AG09309 (cell line): Measurements from ENCODE around the gene C13orf46.

Experiments used
- DNase-seq: peaks from one replicate; pipeline ENCODE4 v3.0.0-alpha.2; 2010; ENCODE audit warnings: low read depth
- H3K4me3 ChIP-seq: 2 replicates; pipeline ENCODE4 v1.5.1; 2011; ENCODE audit warnings: mild to moderate bottlenecking, low read depth, low read length, moderate library complexity; ENCODE audit not compliant: control insufficient read depth
- CTCF ChIP-seq: IDR thresholded peaks from 2 replicates; pipeline ENCODE4 v1.5.1; 2011; ENCODE audit warnings: mild to moderate bottlenecking, low read depth, low read length, inconsistent platforms; ENCODE audit not compliant: insufficient read depth, control insufficient read depth; ENCODE audit errors: missing control alignments

C13orf46 gene

DNA sequence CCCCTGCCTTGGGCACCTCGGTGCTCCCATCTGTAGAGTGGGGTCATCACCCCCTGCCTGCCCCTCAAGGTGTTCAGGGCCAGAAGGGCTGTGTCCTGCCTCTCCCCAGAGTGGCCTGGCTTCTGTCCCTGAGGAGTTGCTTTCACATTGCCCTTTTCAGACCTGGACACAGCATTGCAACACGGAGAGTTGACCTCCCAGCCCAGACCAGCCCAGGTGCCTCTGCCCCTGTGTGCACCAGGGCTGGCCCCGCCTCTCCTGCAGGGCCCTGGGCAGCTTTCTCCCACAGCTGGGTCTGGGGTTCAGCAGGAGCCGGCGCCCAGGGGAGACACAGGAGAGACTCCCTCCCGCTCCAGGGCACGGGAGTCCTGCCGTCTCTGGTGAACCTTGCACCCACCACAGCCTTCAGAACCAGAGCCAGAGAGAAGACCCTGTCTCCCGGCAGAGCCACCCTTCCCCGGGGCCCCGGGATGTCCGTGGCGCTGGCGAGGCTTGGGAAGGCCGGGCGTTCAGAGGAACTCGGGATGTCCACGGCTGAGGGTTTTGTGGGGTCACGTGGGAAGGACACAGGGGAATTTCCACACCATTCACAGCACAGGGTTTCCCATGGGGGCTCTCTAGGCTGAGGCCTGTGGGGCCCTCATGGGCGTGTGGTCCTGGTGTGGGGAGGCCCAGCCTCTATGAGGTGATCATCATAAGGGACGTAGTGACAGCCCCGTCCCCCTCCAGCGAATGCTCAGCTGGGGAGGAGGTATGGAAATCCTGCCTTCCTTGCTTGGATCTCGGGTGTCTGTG, 23.2 kb downstream of the C13orf46 start:
- no peak for TF ChIP-seq CTCF
- no peak for DNase-seq
- H3K4me3 ChIP-seq: no peak overlapping the region

- DNase-seq: no peak
- no peak overlapping the region for H3K4me3 ChIP-seq
- no peak for TF ChIP-seq CTCF
Measured at GRCh38 chr13:113949546-113949945, 24.3 kb downstream of the C13orf46 start.

GRCh38 chr13:113948034-113948742, 25.7 kb downstream of the C13orf46 start:
- DNase-seq: no peak

GRCh38 chr13:113947311-113948033, 26.4 kb downstream of the C13orf46 start:
- peak; percentile 95 for TF ChIP-seq CTCF
- no peak overlapping the region for H3K4me3 ChIP-seq
- DNase-seq: no peak

More at GRCh38 chr13:113948034-113948742, 25.7 kb downstream of the C13orf46 start:
- H3K4me3 ChIP-seq: no peak overlapping the region
- no peak for TF ChIP-seq CTCF

DNA sequence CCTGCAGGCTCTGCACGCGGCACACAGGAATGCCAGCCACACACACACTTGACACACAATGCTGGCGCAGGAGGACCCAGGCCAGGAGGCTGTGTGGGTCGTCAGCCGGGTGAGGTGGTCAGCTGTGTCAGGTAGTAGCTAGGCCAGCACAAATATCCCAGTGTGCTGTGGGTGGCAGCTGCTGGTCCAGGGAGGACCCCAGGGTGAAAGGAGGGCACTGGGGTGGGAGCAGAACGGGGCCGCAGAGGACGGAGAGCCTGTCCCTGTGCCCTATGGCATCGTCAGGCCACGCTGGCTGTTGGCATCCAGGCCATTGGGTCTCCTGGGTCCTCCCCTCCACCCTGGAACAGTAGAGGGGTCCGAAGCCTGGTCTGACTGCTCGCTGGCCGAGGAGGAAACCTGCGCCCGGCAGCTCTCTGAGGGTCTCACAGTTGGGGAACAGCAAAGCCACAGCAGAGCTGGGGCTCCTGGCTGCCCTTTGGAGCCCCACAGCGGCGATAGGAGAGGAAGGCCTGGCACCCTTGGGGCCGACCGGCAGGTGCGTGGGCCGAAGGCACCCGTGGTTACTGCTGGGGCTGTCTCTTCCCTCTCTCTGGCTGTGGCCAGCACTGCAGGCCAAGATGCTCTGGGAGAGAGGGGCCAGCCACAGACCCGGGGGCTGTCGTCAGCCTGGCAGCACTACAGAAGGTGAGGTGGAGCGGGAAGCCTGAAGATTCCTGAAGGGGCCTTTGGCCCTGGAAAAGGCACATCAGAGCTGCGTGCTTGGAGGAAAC, 27.3 kb downstream of the C13orf46 start:
- TF ChIP-seq CTCF: no peak
- H3K4me3 ChIP-seq: no peak overlapping the region
- DNase-seq: no peak

- no peak for TF ChIP-seq CTCF
- H3K4me3 ChIP-seq: no peak overlapping the region
- DNase-seq: no peak
Measured at GRCh38 chr13:113945857-113946408, 27.9 kb downstream of the C13orf46 start.
